Raji (cell line): Measurements from ENCODE around the gene SOX6.

Source experiments
- POLR2A ChIP-seq: IDR thresholded peaks from 2 replicates; pipeline ENCODE4 v1.6.1; 2011; ENCODE audit warnings: low read depth, low read length, control low read depth; ENCODE audit not compliant: insufficient read depth

Gene SOX6

GRCh38 chr11:16341853-16342252, 14.5 kb downstream of the SOX6 start:
- TF ChIP-seq POLR2A = no peak

- no peak for TF ChIP-seq POLR2A
These were observed 18.0 kb downstream of the SOX6 start for GRCh38 chr11:16338393-16338792.

- TF ChIP-seq POLR2A = no peak
These were observed 18.7 kb downstream of the SOX6 start for GRCh38 chr11:16337421-16338213.

- TF ChIP-seq POLR2A = no peak
These were observed 19.6 kb downstream of the SOX6 start for GRCh38 chr11:16336721-16337120.

- TF ChIP-seq POLR2A = no peak
These were observed 20.1 kb downstream of the SOX6 start for GRCh38 chr11:16336204-16336603.

- TF ChIP-seq POLR2A = no peak
These were observed 20.9 kb downstream of the SOX6 start for GRCh38 chr11:16335236-16335962.

- TF ChIP-seq POLR2A = no peak
These were observed 29.6 kb downstream of the SOX6 start for GRCh38 chr11:16326679-16327297.

- TF ChIP-seq POLR2A = no peak
These were observed 34.2 kb downstream of the SOX6 start for GRCh38 chr11:16322190-16322589.

- TF ChIP-seq POLR2A = no peak
These were observed 35.2 kb downstream of the SOX6 start for GRCh38 chr11:16321148-16321547.

- TF ChIP-seq POLR2A = no peak
These were observed 38.0 kb downstream of the SOX6 start for GRCh38 chr11:16318320-16318719.

- no peak for TF ChIP-seq POLR2A
These were observed 38.6 kb downstream of the SOX6 start for GRCh38 chr11:16317712-16318111.

GRCh38 chr11:16313846-16314245, 42.5 kb downstream of the SOX6 start:
- TF ChIP-seq POLR2A = no peak

- TF ChIP-seq POLR2A = no peak
These were observed 44.0 kb downstream of the SOX6 start for GRCh38 chr11:16312233-16312765.

GRCh38 chr11:16311831-16312230, 44.5 kb downstream of the SOX6 start:
- TF ChIP-seq POLR2A = no peak

GRCh38 chr11:16310943-16311342, 45.4 kb downstream of the SOX6 start:
- TF ChIP-seq POLR2A = no peak

- no peak for TF ChIP-seq POLR2A
These were observed 47.1 kb downstream of the SOX6 start for GRCh38 chr11:16309226-16309625.

- TF ChIP-seq POLR2A = no peak
These were observed 54.9 kb downstream of the SOX6 start for GRCh38 chr11:16301462-16301861.
